ENCODE data around the gene PRDM4. TPM values are rescaled to one million over a fixed set of nuclear protein-coding genes. Genes with fewer than 3 reads are reported as not detected.

The PRDM4 gene
- total and polyA plus RNA-seq, 7 donors = 9.3 to 40.0 (median 13.7) TPM

DNA sequence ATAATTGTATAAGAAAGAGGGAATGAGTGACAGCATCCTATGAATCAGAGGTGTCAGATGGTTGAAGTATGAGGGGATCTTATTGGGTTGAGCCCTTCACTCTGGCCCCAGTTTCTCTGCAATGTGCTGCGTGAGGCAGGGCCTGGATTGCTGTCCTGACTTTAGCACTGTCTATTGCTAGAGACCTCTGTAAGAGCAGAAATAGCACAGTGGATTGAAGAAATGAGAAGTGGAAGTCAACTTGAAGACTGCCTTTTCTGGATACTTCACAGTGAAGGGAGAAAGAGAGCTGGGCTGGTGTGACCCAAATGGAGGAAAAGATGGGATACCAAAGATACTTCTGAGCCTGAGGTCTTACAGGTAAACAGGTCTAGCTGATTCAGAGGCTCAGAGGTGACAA lies 19.4 kb upstream of the PRDM4 start:
- TF ChIP-seq, protein P1, sequence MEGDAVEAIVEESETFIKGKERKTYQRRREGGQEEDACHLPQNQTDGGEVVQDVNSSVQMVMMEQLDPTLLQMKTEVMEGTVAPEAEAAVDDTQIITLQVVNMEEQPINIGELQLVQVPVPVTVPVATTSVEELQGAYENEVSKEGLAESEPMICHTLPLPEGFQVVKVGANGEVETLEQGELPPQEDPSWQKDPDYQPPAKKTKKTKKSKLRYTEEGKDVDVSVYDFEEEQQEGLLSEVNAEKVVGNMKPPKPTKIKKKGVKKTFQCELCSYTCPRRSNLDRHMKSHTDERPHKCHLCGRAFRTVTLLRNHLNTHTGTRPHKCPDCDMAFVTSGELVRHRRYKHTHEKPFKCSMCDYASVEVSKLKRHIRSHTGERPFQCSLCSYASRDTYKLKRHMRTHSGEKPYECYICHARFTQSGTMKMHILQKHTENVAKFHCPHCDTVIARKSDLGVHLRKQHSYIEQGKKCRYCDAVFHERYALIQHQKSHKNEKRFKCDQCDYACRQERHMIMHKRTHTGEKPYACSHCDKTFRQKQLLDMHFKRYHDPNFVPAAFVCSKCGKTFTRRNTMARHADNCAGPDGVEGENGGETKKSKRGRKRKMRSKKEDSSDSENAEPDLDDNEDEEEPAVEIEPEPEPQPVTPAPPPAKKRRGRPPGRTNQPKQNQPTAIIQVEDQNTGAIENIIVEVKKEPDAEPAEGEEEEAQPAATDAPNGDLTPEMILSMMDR (IDR thresholded peaks at IDR 0.05) = no peak
- H3K27ac ChIP-seq = no peak overlapping the region
- H3K9me3 ChIP-seq = no peaks in the 10 kb centered on the region
- DNase-seq (no peak), ATAC-seq (no peak)
- 37 to 86% (median 83%) methylated on average over 1 of the region's 1 CpG for WGBS, 3 donors
- peaks cover 3 to 39% (median 7%) of the 10 kb centered on the region in 3 donors for H3K27me3 ChIP-seq (ENCODE audit: insufficient read depth in 3 of 3, low read length in 2 of 3)
- no peak overlapping the region for H3K4me3 ChIP-seq
- no peaks in the 10 kb centered on the region for H3K36me3 ChIP-seq (ENCODE audit: insufficient read depth in 1 of 2, low read depth in 1 of 2)
- intact Hi-C loops (cut with DNase I) = no loop called here
- H3K4me1 ChIP-seq = no peaks in the 10 kb centered on the region

DNA sequence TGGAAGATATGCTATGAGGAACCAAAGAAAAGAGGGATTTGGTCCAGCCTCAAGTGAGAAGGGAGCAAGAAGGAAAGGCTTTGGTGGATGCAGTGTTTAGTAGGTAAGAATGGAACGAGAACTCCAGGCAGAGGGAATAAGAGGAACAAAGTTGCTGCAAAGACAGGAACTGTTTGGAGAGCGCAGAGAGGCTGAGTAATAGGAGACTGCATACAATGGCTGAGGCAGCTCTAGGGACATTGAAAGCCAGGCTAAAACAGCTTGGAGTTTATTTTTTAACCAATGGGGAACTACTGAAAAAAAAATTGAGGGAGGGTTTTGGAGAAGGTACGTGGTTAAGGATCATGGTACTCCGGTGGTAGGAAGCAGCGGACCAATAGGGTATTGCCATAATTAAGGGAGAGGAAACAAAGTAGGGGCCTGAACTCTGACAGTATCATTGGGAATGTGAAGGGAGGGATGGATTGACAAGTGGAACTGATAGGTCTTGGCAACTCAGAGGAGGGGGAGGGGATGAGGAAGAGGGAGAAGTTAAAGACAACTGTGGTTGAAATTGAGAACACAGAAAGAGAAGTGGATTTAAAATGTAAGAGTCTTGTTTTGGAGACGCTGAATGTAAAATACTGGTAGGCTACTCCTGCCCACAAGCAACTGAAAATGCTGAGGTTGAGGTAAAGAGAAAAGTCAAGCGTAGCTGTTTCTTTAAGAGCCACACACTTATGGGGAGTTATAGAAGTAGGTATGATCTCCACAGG lies 18.3 kb upstream of the PRDM4 start:
- DNase-seq = no peak
- Histone ChIP-seq H3K27me3 (ENCODE audit: insufficient read depth in 3 of 3, low read length in 2 of 3) (peaks cover 7 to 49% (median 12%) of the 10 kb centered on the region in 3 donors), H3K27ac (no peak overlapping the region), H3K4me3 (no peak overlapping the region), H3K4me1 (no peaks in the 10 kb centered on the region), H3K9me3 (no peaks in the 10 kb centered on the region), H3K36me3 (ENCODE audit: insufficient read depth in 1 of 2, low read depth in 1 of 2) (no peaks in the 10 kb centered on the region)
- 68 to 74% (median 71%) methylated on average over 7 of the region's 7 CpGs for WGBS, 3 donors
- no peak for ATAC-seq
- TF ChIP-seq, protein P1 (IDR thresholded peaks at IDR 0.05) = no peak
- intact Hi-C loops (cut with DNase I) = no loop called here

DNA sequence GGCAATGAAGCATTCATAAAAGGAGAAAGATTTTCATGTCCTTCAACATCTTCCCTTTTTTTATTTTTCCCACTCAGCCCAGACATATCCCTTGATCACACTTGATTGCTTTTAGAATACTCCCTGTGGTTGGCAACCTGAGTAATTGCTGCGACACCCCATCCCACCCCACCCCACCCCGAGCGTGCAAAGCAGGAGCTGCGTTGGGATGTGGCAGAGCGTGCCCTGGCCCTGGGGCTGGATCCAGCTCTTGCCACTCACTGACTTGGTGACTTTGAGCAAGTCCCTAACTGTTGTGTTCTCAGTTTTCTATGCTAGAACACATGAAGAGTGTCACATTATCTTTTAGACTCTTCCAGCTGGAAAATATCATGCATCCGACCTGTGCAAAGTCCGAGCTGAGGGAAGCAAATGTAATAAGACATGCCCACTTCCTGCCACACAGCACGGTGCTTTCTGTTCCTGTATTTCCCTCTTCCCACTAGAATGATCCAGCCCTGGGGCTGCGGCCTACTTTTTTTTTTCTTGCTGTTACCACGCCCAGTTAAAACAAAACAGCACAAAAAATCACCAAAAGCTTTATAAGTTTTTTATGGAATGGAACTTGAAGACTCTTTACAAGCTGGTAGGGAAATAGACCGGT lies 17.6 kb upstream of the PRDM4 start:
- DNase-seq = no peak
- ATAC-seq = no peak
- 53 to 55% (median 54%) methylated on average over 11 of the region's 11 CpGs for WGBS, 3 donors
- Histone ChIP-seq H3K36me3 (ENCODE audit: insufficient read depth in 1 of 2, low read depth in 1 of 2) (no peaks in the 10 kb centered on the region), H3K4me3 (no peak overlapping the region), H3K27ac (no peak overlapping the region), H3K9me3 (no peaks in the 10 kb centered on the region), H3K4me1 (no peaks in the 10 kb centered on the region), H3K27me3 (ENCODE audit: insufficient read depth in 3 of 3, low read length in 2 of 3) (peaks cover 7 to 56% (median 12%) of the 10 kb centered on the region in 3 donors)
- intact Hi-C loops (cut with DNase I) = no loop called here
- TF ChIP-seq, protein P1 (IDR thresholded peaks at IDR 0.05) = no peak

DNA sequence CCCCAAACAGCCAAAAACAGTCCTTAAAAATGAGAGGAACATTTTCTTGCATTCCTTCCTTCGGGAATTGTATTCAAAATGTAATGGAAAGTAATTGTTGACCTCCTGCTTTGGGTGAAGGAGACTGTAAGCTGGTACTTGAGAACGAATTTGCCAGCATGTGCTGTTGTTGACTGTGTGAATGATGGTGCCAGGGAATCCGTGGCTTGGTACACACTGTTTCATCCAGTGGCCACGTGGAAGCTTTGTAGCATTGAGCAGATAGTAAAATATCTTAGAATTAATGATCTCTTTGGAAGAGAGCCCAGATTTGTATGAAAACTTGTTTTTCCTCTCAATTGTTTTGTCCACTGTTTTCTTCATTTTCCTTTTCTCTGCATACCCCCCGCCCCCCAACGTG lies 15.2 kb upstream of the PRDM4 start:
- no peak overlapping the region for H3K27ac ChIP-seq
- no peaks in the 10 kb centered on the region for H3K36me3 ChIP-seq (ENCODE audit: insufficient read depth in 1 of 2, low read depth in 1 of 2)
- ATAC-seq = no peak
- TF ChIP-seq, protein P1 (IDR thresholded peaks at IDR 0.05) = no peak
- intact Hi-C loops (cut with DNase I) = no loop called here
- no peaks in the 10 kb centered on the region for H3K9me3 ChIP-seq
- H3K4me3 ChIP-seq = no peak overlapping the region
- WGBS, 3 donors = 36 to 39% (median 37%) methylated on average over 6 of the region's 6 CpGs
- no peaks in the 10 kb centered on the region for H3K4me1 ChIP-seq
- no peak for DNase-seq
- peaks cover 10 to 61% (median 12%) of the 10 kb centered on the region in 3 donors for H3K27me3 ChIP-seq (ENCODE audit: insufficient read depth in 3 of 3, low read length in 2 of 3)
